ENCODE measurements around the gene SOX13.

SOX13 gene

DNA sequence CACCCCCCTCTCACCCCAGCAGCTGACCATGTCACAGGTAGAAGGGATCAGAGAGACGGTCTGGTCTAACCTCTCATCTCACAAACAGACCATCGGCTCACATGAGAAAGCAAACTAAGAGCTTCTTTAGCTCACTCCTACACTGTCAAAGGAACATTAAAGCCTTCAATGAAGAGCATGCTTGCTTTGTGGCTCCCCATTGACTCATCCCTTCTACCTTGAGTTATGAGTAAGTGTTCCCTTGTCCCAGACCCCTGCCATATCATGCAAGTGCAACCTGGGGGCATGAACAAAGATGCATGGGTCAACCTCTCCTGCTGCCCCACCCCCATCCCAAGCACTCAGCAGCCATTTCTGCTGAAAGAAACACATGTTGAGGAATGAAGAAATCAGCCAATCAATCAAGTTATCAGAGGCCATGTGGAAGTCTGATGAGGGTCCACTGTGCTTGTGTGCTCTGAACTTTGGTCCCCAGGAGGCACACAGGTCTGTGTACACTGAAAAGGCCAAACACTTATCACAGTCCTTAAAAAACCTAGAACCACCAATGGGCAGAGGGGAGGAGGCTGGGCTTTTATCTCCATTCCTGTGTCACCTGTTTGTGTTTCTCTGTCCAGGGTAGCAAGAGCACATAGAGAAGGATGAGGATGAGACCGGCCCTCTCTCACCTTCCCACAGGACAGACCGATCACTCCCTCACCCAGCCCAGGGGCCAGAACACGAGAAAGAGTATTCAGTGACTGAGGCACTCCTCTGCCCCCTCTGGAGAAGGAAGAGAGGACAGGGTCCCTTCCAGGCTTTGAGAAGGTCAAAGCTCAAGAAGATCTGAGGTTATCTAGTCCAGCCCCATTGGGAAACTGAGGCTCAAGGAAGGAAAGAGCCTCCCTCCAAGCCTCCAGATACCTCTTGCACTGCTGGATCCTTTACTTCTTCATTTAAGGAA lies 69.4 kb downstream of the SOX13 start:
- TF ChIP-seq FOXP2 (optimal IDR thresholded peaks at IDR 0.05; ENCODE audit: control extremely low read depth, extremely low read length, insufficient read depth) (no peak), EZH2 (IDR thresholded peaks at IDR 0.05) (no peak), POLR2AphosphoS5 (IDR thresholded peaks at IDR 0.05; ENCODE audit: borderline replicate concordance, low read depth, low read length) (no peak)
- Histone ChIP-seq H3K9ac (ENCODE audit: insufficient read length) (no peak overlapping the region), H3K27ac (no peak overlapping the region), H3K36me3 (ENCODE audit: insufficient read depth, low read length) (no peaks in the 10 kb centered on the region), H3K9me3 (ENCODE audit: low read depth, low read length) (no peaks in the 10 kb centered on the region), H3K4me3 (no peak overlapping the region)
- no peak for DNase-seq (ENCODE audit: low read depth, low spot score)

DNA sequence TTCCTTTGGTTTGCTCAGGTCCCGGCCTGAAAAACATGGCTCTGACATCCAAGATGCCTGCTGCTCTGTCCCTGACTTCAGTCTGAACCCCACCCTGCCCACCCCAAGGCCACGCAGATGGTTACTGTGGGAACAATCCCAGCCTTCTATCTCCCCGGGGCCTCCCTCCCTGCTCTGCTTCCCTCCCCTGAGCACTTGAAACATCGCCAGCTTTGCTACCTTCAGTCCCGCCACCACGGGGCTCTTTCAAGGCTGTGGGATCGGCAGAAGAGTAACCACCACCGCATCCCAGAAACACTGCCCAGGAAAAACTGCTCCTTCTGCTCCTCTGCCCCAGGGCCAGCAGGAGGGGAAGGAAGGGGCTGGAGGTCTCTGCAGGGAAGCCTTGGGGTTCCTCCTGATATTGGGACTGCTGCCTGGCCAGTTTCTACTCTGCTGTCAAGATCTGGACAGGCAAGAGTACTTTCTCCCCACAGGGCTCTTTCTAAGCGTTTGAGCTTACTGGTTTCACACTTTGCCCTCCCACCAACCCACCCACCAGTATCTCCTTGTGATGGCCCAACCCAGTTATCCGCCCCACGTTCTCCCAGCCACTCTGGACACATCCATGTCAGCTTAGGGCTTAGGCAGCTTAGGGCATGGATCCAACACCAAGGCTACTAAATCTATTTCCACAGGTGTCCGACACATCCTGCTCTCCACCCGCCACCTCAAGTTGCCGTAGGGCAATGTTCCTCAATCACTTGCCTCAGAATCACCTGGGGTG lies 70.5 kb downstream of the SOX13 start:
- no peak overlapping the region for H3K4me3 ChIP-seq
- H3K36me3 ChIP-seq (ENCODE audit: insufficient read depth, low read length), result no peaks in the 10 kb centered on the region
- no peak for TF ChIP-seq FOXP2 (optimal IDR thresholded peaks at IDR 0.05; ENCODE audit: control extremely low read depth, extremely low read length, insufficient read depth)
- TF ChIP-seq POLR2AphosphoS5 (IDR thresholded peaks at IDR 0.05; ENCODE audit: borderline replicate concordance, low read depth, low read length), result no peak
- no peak for TF ChIP-seq EZH2 (IDR thresholded peaks at IDR 0.05)
- no peaks in the 10 kb centered on the region for H3K9me3 ChIP-seq (ENCODE audit: low read depth, low read length)
- no peak overlapping the region for H3K9ac ChIP-seq (ENCODE audit: insufficient read length)
- no peak for DNase-seq (ENCODE audit: low read depth, low spot score)
- H3K27ac ChIP-seq, result no peak overlapping the region

DNA sequence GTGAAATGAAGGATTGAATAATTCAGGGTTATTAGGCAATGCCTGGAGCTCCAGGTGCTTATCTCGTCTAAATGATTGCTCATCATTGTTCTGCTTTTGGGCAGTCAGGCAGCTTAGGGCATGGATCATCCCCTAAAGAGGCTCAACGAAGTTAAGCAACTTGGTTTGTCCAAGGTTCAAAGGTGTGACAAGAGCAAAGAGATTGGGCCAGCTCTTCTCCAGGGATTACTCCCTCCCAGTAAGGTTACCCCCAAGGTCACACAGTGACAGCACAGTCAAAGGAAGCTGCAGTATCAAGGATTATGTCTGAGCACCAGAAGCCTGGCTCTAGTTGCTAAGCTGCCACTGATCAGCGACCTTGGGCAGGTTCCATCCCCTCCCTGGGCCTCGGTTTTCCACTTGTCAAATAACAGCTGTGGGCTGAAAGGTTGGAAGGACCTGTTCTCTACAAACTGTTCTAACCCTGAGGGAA lies 72.2 kb downstream of the SOX13 start:
- no peak for DNase-seq (ENCODE audit: low read depth, low spot score)
- H3K36me3 ChIP-seq (ENCODE audit: insufficient read depth, low read length), result no peaks in the 10 kb centered on the region
- no peak overlapping the region for H3K4me3 ChIP-seq
- H3K9ac ChIP-seq (ENCODE audit: insufficient read length), result no peak overlapping the region
- H3K27ac ChIP-seq, result no peak overlapping the region
- no peaks in the 10 kb centered on the region for H3K9me3 ChIP-seq (ENCODE audit: low read depth, low read length)
- no peak for TF ChIP-seq POLR2AphosphoS5 (IDR thresholded peaks at IDR 0.05; ENCODE audit: borderline replicate concordance, low read depth, low read length)
- TF ChIP-seq EZH2 (IDR thresholded peaks at IDR 0.05), result no peak
- TF ChIP-seq FOXP2 (optimal IDR thresholded peaks at IDR 0.05; ENCODE audit: control extremely low read depth, extremely low read length, insufficient read depth), result no peak

DNA sequence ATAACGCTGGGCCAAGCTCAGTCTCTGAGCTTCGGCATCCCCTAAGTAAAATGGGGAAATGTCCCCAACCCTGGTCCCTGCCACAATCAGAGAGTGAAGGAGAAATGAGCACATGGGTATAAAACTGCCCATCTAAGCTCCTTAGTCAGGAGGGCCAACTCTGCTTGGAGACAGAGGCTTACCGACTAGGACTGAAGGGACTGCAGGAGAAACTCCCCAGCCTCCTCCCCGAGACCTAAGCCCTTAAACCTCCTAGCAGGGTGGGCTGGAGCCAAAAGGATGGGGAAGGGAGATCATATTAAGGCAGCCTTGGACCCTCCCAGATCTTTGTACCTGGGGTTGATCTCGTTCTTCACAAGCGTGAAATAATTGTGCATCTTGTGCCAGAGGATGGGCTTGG lies 73.4 kb downstream of the SOX13 start:
- Histone ChIP-seq H3K27ac (no peak overlapping the region), H3K9ac (ENCODE audit: insufficient read length) (no peak overlapping the region), H3K9me3 (ENCODE audit: low read depth, low read length) (no peaks in the 10 kb centered on the region), H3K36me3 (ENCODE audit: insufficient read depth, low read length) (no peaks in the 10 kb centered on the region), H3K4me3 (no peak overlapping the region)
- no peak for DNase-seq (ENCODE audit: low read depth, low spot score)
- TF ChIP-seq POLR2AphosphoS5 (IDR thresholded peaks at IDR 0.05; ENCODE audit: borderline replicate concordance, low read depth, low read length) (no peak), FOXP2 (optimal IDR thresholded peaks at IDR 0.05; ENCODE audit: control extremely low read depth, extremely low read length, insufficient read depth) (no peak), EZH2 (IDR thresholded peaks at IDR 0.05) (no peak)

DNA sequence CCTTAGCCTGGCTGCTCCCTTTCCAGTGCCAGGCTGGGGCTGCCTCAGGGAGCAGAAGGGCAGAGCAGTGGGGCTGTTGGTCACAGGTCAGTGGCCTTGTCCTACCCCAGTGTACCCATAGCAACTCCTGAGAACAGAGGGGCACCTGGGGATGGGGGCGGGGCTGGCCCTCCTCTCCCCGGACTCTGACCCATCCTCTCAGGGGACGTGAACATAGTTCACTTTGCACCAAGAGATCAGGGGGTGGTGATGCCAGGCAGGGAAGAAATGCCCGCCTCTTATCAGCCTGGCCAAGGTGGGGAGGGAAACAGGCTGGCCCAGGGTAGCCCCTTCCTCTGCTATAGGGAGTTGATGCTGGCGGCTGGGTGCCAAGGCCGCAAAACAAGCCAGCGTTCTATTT lies 74.0 kb downstream of the SOX13 start:
- Histone ChIP-seq H3K27ac (no peak overlapping the region), H3K9me3 (ENCODE audit: low read depth, low read length) (no peaks in the 10 kb centered on the region), H3K9ac (ENCODE audit: insufficient read length) (no peak overlapping the region), H3K4me3 (no peak overlapping the region), H3K36me3 (ENCODE audit: insufficient read depth, low read length) (no peaks in the 10 kb centered on the region)
- DNase-seq (ENCODE audit: low read depth, low spot score), result no peak
- TF ChIP-seq POLR2AphosphoS5 (IDR thresholded peaks at IDR 0.05; ENCODE audit: borderline replicate concordance, low read depth, low read length), result no peak
- TF ChIP-seq FOXP2 (optimal IDR thresholded peaks at IDR 0.05; ENCODE audit: control extremely low read depth, extremely low read length, insufficient read depth), result no peak
- TF ChIP-seq EZH2 (IDR thresholded peaks at IDR 0.05), result no peak

DNA sequence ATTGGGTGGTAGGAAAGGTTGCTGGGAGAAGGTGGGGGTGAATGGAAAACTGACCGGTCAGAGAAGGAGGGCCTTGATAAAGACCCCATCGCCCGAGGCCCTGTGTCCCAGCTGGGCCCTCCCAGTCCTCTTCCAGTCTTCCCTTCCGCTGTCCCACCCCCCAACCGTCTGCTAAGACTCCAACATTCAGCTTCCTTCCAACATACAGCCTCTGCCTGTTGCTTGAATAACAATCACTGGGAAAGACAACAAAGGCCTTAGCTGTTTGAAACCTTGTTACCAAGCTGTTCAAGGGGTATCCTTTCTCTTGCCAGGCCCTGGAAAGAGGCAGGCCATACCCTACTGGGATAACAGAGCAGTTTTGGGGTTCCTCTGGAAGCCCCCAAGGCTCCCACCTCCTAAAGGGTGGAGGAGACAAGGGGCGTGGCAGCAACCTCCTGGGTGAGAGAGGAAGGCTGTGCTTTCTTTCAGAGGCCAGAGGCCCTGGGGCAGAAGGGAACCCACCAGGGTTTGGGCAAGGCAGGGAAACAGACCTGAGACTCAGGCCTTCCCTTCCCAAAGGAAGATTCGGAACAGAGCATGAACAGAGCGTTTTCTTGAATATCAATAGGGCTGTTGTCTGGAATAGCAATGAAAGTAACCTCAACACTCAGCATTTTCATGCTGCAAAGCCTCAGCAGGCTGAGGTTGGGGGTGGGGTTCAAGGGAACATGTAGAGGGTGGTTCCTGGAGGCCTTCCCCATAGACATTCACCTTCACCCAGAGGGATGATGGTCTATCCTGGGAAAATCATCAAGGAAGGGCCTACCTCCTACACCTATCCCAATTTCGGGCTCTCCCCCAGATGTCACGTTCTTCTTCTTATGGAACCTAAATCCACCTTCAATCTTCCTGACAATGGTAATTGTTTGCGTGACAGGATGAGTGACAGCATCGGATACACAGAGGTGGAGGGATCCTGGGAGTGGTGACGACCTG lies 74.8 kb downstream of the SOX13 start:
- no peaks in the 10 kb centered on the region for H3K9me3 ChIP-seq (ENCODE audit: low read depth, low read length)
- TF ChIP-seq EZH2 (IDR thresholded peaks at IDR 0.05), result no peak
- TF ChIP-seq POLR2AphosphoS5 (IDR thresholded peaks at IDR 0.05; ENCODE audit: borderline replicate concordance, low read depth, low read length), result no peak
- no peak for TF ChIP-seq FOXP2 (optimal IDR thresholded peaks at IDR 0.05; ENCODE audit: control extremely low read depth, extremely low read length, insufficient read depth)
- no peak overlapping the region for H3K27ac ChIP-seq
- no peaks in the 10 kb centered on the region for H3K36me3 ChIP-seq (ENCODE audit: insufficient read depth, low read length)
- no peak for DNase-seq (ENCODE audit: low read depth, low spot score)
- no peak overlapping the region for H3K4me3 ChIP-seq
- H3K9ac ChIP-seq (ENCODE audit: insufficient read length), result no peak overlapping the region

DNA sequence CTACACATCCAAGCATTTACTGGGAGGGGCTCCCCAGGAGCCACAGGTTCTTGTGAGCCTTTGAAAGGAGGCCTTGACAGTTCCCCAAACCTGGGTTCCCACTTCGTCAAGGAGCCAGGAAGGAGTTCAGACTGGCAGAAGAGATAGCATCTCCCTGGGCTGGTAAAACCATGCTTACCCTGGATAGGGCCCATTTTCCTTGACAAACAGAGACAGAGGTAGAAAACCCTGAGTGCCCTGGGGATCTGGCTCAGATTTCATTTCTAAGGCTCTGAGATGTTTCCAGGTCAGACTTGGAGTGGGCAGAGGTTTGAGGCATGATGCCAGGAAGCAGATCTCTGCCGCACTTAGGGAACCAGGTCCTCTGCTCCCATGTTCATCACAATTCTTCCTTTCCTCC lies 76.2 kb downstream of the SOX13 start:
- no peak overlapping the region for H3K27ac ChIP-seq
- no peaks in the 10 kb centered on the region for H3K9me3 ChIP-seq (ENCODE audit: low read depth, low read length)
- no peak for TF ChIP-seq EZH2 (IDR thresholded peaks at IDR 0.05)
- TF ChIP-seq FOXP2 (optimal IDR thresholded peaks at IDR 0.05; ENCODE audit: control extremely low read depth, extremely low read length, insufficient read depth), result no peak
- TF ChIP-seq POLR2AphosphoS5 (IDR thresholded peaks at IDR 0.05; ENCODE audit: borderline replicate concordance, low read depth, low read length), result no peak
- DNase-seq (ENCODE audit: low read depth, low spot score), result no peak
- H3K4me3 ChIP-seq, result no peak overlapping the region
- H3K36me3 ChIP-seq (ENCODE audit: insufficient read depth, low read length), result no peaks in the 10 kb centered on the region
- no peak overlapping the region for H3K9ac ChIP-seq (ENCODE audit: insufficient read length)
